HUDEP-2 (cell line): ENCODE results near the gene EEF1A1.
"Not testable (repeated sequence)": the region's sequence is repeated elsewhere in the genome, so short reads cannot be mapped to it uniquely, and the experiment has no call there.

Experiments
- DNase-seq, 76 experiments: peaks; one replicate each; lab custom pipeline; 2025; ENCODE audit not compliant: unreplicated experiment in 76 of 76; lab: John Stamatoyannopoulos, UW

EEF1A1 gene

GRCh38 chr6:73508776-73509175 lies 12.1 kb downstream of the EEF1A1 start:
- DNase-seq = no peak

- no peak for DNase-seq
Observed at GRCh38 chr6:73506246-73506645, 14.6 kb downstream of the EEF1A1 start.

- not testable (repeated sequence) for DNase-seq
Observed at GRCh38 chr6:73505705-73506104, 15.1 kb downstream of the EEF1A1 start.

GRCh38 chr6:73505142-73505541 lies 15.7 kb downstream of the EEF1A1 start:
- no peak for DNase-seq

GRCh38 chr6:73504160-73504559 lies 16.7 kb downstream of the EEF1A1 start:
- DNase-seq = no peak

GRCh38 chr6:73503027-73503772 lies 17.6 kb downstream of the EEF1A1 start:
- no peak for DNase-seq

- DNase-seq = no peak
Observed at GRCh38 chr6:73497915-73498314, 22.9 kb downstream of the EEF1A1 start.

- no peak for DNase-seq
Observed at GRCh38 chr6:73491377-73491776, 29.5 kb downstream of the EEF1A1 start.

GRCh38 chr6:73487473-73487872 lies 33.4 kb downstream of the EEF1A1 start:
- no peak for DNase-seq

- no peak for DNase-seq
Observed at GRCh38 chr6:73484438-73484837, 36.4 kb downstream of the EEF1A1 start.

- DNase-seq = no peak
Observed at GRCh38 chr6:73481969-73482368, 38.9 kb downstream of the EEF1A1 start.

- no peak for DNase-seq
Observed at GRCh38 chr6:73477407-73477806, 43.4 kb downstream of the EEF1A1 start.

GRCh38 chr6:73476723-73477122 lies 44.1 kb downstream of the EEF1A1 start:
- no peak for DNase-seq

- DNase-seq = no peak
Observed at GRCh38 chr6:73471686-73472290, 49.0 kb downstream of the EEF1A1 start.
